ENCODE results near the gene SYNCRIP. TPM values are rescaled to one million over a fixed set of nuclear protein-coding genes. Genes with fewer than 3 reads are reported as not detected.

The SYNCRIP gene
- polyA plus RNA-seq, 1 experiment, result 40.4 TPM

DNA sequence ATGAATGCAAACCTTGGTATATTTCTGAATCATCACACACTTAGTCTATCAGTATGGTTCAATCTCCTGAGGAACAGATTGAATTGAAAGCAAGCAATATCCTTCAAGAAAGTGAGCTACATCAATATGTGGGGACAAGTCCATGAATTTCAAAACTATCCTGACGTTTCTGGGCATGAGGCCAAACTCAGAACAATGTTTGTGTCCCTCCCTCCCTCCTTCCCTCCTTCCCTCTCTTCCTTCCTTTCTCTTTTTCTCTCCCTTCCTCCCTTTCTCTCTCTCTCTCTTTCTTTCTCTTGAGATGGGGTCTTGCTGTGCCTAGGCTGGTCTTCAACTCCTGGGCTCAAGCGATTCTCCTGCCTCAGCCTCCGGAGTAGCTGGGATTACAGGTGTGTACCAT, 27.9 kb upstream of the SYNCRIP start:
- no peak for TF ChIP-seq CTCF (IDR thresholded peaks at IDR 0.05; ENCODE audit: low read depth, low read length)
- Histone ChIP-seq H3K9me3 (ENCODE audit: control insufficient read depth, insufficient read depth, low read length) (peaks cover 3% of the 10 kb centered on the region; the same call in 1 of the 2 replicates), H3K4me3 (ENCODE audit: low read depth, low read length) (no peak overlapping the region), H3K27me3 (ENCODE audit: control insufficient read depth, insufficient read depth, low read length) (no peaks in the 10 kb centered on the region), H3K27ac (ENCODE audit: low read depth, low read length) (no peak overlapping the region)
- ChIA-PET CTCF (interaction anchor here (1.3 kb wide), 1 partner anchor 316 kb away, joined by 3 read pairs; no protein-coding TSS in a partner anchor), POLR2A (interaction anchor here (1.7 to 4.7 kb wide), 3 partner anchors 8 to 27 kb away, joined by 8 to 76 read pairs (median 23); partner anchors contain the start of gene SYNCRIP)
- no peak for DNase-seq (ENCODE audit: low read depth, low spot score)

DNA sequence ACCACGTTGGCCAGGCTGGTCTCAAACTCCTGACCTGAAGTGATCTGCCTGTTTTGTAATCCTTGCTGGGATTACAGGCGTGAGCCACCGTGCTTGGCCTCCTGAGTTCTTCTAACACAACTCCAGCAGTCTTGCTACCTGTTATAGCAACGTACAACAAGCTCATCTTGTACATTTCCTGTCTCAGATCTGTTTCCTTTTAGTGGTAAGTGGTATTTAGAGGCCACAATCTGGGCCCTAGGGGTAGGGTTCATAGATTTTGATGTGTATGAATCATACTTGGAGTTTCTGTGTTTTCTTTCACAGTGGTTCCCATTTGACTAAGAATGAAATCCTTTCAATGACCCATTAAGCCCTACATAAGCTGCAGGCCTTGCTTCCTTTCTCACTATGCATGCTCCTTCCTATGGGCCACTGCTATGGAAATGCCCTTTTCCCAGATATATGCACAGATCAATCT, 27.1 kb upstream of the SYNCRIP start:
- Histone ChIP-seq H3K27ac (ENCODE audit: low read depth, low read length) (no peak overlapping the region), H3K9me3 (ENCODE audit: control insufficient read depth, insufficient read depth, low read length) (peaks cover 3% of the 10 kb centered on the region; the same call in 1 of the 2 replicates), H3K27me3 (ENCODE audit: control insufficient read depth, insufficient read depth, low read length) (no peaks in the 10 kb centered on the region), H3K4me3 (ENCODE audit: low read depth, low read length) (no peak overlapping the region)
- ChIA-PET POLR2A (interaction anchor here (1.7 to 4.7 kb wide), 3 partner anchors 9 to 26 kb away, joined by 8 to 76 read pairs (median 23); partner anchors contain the start of gene SYNCRIP), CTCF (interaction anchor here (0.5 to 1.3 kb wide), 3 partner anchors 24 to 315 kb away, joined by 3 read pairs; no protein-coding TSS in a partner anchor)
- no peak for TF ChIP-seq CTCF (IDR thresholded peaks at IDR 0.05; ENCODE audit: low read depth, low read length)
- no peak for DNase-seq (ENCODE audit: low read depth, low spot score)

DNA sequence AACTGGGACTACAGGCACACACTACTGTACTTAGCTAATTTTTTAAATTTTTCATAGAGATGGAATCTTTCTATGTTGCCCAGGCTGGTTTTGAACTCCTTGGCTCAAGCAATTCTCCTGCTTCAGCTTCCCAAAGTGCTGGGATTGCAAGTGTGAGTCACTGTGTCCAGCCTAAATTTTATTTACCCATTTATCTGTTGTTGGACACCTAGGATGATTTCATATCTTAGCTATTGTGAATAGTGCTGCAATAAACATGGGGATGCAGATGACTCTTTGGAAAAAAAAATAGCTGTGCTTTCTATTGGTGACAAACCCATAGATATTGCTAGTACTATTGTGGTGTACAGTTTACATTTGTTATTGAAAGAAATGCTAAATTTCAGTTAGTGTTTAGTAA, 19.6 kb upstream of the SYNCRIP start:
- ChIA-PET CTCF (no interaction called here), POLR2A (interaction anchor here (0.7 to 1.7 kb wide), 3 partner anchors 16 to 22 kb away, joined by 5 to 8 read pairs (median 8); partner anchors contain the start of gene SYNCRIP)
- Histone ChIP-seq H3K9me3 (ENCODE audit: control insufficient read depth, insufficient read depth, low read length) (peaks cover under 1% of the 10 kb centered on the region; the same call in 1 of the 2 replicates), H3K4me3 (ENCODE audit: low read depth, low read length) (no peak overlapping the region), H3K27me3 (ENCODE audit: control insufficient read depth, insufficient read depth, low read length) (no peaks in the 10 kb centered on the region), H3K27ac (ENCODE audit: low read depth, low read length) (no peak overlapping the region)
- DNase-seq (ENCODE audit: low read depth, low spot score), result no peak
- TF ChIP-seq CTCF (IDR thresholded peaks at IDR 0.05; ENCODE audit: low read depth, low read length), result no peak

GRCh38 chr6:85660181-85660611, 17.5 kb upstream of the SYNCRIP start:
- ChIA-PET POLR2A (interaction anchor here (0.6 to 2.6 kb wide), 5 partner anchors 10 to 18 kb away, joined by 3 to 27 read pairs (median 8); partner anchors contain the start of gene SYNCRIP), CTCF (no interaction called here)
- peak overlapping the region; percentile 43 for H3K4me3 ChIP-seq (ENCODE audit: low read depth, low read length)

More at GRCh38 chr6:85660181-85660611, 17.5 kb upstream of the SYNCRIP start:
- no peaks in the 10 kb centered on the region for H3K9me3 ChIP-seq (ENCODE audit: control insufficient read depth, insufficient read depth, low read length)
- peak overlapping the region; percentile 87 for H3K27ac ChIP-seq (ENCODE audit: low read depth, low read length)
- peak; percentile 42 for TF ChIP-seq CTCF (IDR thresholded peaks at IDR 0.05; ENCODE audit: low read depth, low read length)
- peak; percentile 82 for DNase-seq (ENCODE audit: low read depth, low spot score)
- no peaks in the 10 kb centered on the region for H3K27me3 ChIP-seq (ENCODE audit: control insufficient read depth, insufficient read depth, low read length)
